ENCODE results near the gene SRGAP3. TPM values are rescaled to one million over a fixed set of nuclear protein-coding genes. Genes with fewer than 3 reads are reported as not detected.

SRGAP3 gene
- total and polyA plus RNA-seq, 10 of the 15 experiments (the other 5 are each of a cell fraction or from before 2014, with no cell fraction given), result 0.32 to 1.7 (median 0.99) TPM

DNA sequence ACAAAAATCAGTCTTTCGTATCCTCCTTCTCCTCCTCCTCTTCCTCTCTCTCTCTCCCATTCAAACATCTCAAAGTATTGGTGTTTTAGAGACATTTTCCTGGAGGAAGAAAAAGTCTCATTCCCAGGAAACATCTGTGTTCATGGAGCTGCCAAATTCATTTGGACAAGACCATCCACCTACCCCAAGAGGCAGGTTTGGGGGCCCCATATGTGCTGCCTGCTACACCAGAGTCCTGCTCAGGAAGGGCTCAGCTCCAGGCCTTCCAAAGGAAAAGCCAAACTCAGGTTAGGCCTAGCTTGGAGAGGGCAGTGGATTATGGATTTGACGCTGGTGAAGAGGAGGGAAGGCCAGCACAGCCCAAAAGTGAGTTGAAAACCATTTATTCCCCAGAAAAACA, 131.2 kb downstream of the SRGAP3 start:
- Histone ChIP-seq H2AFZ (ENCODE audit: control insufficient read depth, low read depth, low read length) (no peak overlapping the region), H4K20me1 (ENCODE audit: control insufficient read depth, insufficient read depth) (no peaks in the 10 kb centered on the region), H3K79me2 (ENCODE audit: control insufficient read depth, insufficient read depth, low read length) (no peaks in the 10 kb centered on the region), H3K36me3 (ENCODE audit: control insufficient read depth in 2 of 2, insufficient read depth in 2 of 2, low read length in 1 of 2) (no peaks in the 10 kb centered on the region), H3K27ac (ENCODE audit: control insufficient read depth, insufficient read depth) (no peak overlapping the region), H3K27me3 (replicated peaks in 1 of 2; ENCODE audit: control insufficient read depth in 2 of 2, insufficient read depth in 2 of 2, low read length in 1 of 2) (no peaks in the 10 kb centered on the region; a peak in 1 of 4 replicates), H3K9me3 (replicated peaks; ENCODE audit: control insufficient read depth, insufficient read depth, low read length) (no peaks in the 10 kb centered on the region; the same call in 2 of the 3 replicates), H3K4me1 (ENCODE audit: control insufficient read depth, insufficient read depth, low read length) (no peaks in the 10 kb centered on the region), H3K4me3 (no peak overlapping the region), H3K4me2 (ENCODE audit: control insufficient read depth, insufficient read depth) (no peak overlapping the region), H3K9ac (ENCODE audit: control insufficient read depth, insufficient read depth, low read length) (no peak overlapping the region)
- ChIA-PET RAD21 (ENCODE audit: unreplicated experiment) (no interaction called here), SMC1A (ENCODE audit: uncharacterized antibody, unreplicated experiment) (no interaction called here), CTCF (interaction anchor here (1.4 kb wide), 1 partner anchor 131 kb away, joined by 3 read pairs; the partner anchor contains the start of gene SRGAP3), POLR2A (no interaction called here)
- ATAC-seq (no peak), DNase-seq (ENCODE audit: low read depth, low spot score) (no peak), FAIRE-seq (no peak)
- TF ChIP-seq PAX8 (IDR thresholded peaks at IDR 0.05), result no peak
- TF ChIP-seq MXI1 (IDR thresholded peaks at IDR 0.05; ENCODE audit: low read depth, low read length), result no peak
- no peak for TF ChIP-seq TCF12 (IDR thresholded peaks at IDR 0.05; ENCODE audit: low read depth, low read length)
- no peak for TF ChIP-seq MYC (IDR thresholded peaks at IDR 0.05; ENCODE audit: insufficient read depth, insufficient read length, insufficient replicate concordance, low read length, severe bottlenecking)
- TF ChIP-seq TBL1XR1 (IDR thresholded peaks at IDR 0.05; ENCODE audit: low read depth, low read length), result no peak
- TF ChIP-seq YBX1 (IDR thresholded peaks at IDR 0.05), result no peak
- TF ChIP-seq, protein P1, sequence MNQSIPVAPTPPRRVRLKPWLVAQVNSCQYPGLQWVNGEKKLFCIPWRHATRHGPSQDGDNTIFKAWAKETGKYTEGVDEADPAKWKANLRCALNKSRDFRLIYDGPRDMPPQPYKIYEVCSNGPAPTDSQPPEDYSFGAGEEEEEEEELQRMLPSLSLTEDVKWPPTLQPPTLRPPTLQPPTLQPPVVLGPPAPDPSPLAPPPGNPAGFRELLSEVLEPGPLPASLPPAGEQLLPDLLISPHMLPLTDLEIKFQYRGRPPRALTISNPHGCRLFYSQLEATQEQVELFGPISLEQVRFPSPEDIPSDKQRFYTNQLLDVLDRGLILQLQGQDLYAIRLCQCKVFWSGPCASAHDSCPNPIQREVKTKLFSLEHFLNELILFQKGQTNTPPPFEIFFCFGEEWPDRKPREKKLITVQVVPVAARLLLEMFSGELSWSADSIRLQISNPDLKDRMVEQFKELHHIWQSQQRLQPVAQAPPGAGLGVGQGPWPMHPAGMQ (IDR thresholded peaks at IDR 0.05; ENCODE audit: borderline replicate concordance), result no peak
- TF ChIP-seq CBX5 (IDR thresholded peaks at IDR 0.05; ENCODE audit: low read depth), result no peak
- no peak for TF ChIP-seq NFYA (IDR thresholded peaks at IDR 0.05; ENCODE audit: borderline replicate concordance, low read depth, low read length)
- TF ChIP-seq, protein P2, sequence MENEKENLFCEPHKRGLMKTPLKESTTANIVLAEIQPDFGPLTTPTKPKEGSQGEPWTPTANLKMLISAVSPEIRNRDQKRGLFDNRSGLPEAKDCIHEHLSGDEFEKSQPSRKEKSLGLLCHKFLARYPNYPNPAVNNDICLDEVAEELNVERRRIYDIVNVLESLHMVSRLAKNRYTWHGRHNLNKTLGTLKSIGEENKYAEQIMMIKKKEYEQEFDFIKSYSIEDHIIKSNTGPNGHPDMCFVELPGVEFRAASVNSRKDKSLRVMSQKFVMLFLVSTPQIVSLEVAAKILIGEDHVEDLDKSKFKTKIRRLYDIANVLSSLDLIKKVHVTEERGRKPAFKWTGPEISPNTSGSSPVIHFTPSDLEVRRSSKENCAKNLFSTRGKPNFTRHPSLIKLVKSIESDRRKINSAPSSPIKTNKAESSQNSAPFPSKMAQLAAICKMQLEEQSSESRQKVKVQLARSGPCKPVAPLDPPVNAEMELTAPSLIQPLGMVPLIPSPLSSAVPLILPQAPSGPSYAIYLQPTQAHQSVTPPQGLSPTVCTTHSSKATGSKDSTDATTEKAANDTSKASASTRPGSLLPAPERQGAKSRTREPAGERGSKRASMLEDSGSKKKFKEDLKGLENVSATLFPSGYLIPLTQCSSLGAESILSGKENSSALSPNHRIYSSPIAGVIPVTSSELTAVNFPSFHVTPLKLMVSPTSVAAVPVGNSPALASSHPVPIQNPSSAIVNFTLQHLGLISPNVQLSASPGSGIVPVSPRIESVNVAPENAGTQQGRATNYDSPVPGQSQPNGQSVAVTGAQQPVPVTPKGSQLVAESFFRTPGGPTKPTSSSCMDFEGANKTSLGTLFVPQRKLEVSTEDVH (IDR thresholded peaks at IDR 0.05; ENCODE audit: low read depth, partially characterized antibody), result no peak
- no peak for TF ChIP-seq CBFB (IDR thresholded peaks at IDR 0.05; ENCODE audit: low read depth)
- no peak for TF ChIP-seq SREBF2 (IDR thresholded peaks at IDR 0.05; ENCODE audit: low read length)
- TF ChIP-seq IRF3 (IDR thresholded peaks at IDR 0.05), result no peak
- no peak for TF ChIP-seq MEF2A (IDR thresholded peaks at IDR 0.05; ENCODE audit: insufficient read depth, low read depth, low read length)
- TF ChIP-seq, protein P3, sequence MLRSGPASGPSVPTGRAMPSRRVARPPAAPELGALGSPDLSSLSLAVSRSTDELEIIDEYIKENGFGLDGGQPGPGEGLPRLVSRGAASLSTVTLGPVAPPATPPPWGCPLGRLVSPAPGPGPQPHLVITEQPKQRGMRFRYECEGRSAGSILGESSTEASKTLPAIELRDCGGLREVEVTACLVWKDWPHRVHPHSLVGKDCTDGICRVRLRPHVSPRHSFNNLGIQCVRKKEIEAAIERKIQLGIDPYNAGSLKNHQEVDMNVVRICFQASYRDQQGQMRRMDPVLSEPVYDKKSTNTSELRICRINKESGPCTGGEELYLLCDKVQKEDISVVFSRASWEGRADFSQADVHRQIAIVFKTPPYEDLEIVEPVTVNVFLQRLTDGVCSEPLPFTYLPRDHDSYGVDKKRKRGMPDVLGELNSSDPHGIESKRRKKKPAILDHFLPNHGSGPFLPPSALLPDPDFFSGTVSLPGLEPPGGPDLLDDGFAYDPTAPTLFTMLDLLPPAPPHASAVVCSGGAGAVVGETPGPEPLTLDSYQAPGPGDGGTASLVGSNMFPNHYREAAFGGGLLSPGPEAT (IDR thresholded peaks at IDR 0.05; ENCODE audit: low read depth), result no peak
- no peak for TF ChIP-seq KLF5 (IDR thresholded peaks at IDR 0.05; ENCODE audit: partially characterized antibody)
- TF ChIP-seq RCOR1 (conservative IDR thresholded peaks at IDR 0.05; ENCODE audit: low read depth, low read length), result no peak
- intact Hi-C loops (cut with micrococcal nuclease; ENCODE audit: unreplicated experiment), result no loop called here
- 40% methylated on average over 2 of the region's 2 CpGs for WGBS (ENCODE audit: insufficient coverage, insufficient replicate concordance, low lambda C conversion rate, missing lambda C conversion rate)
- in situ Hi-C loops (cut with MboI), result no loop called here
- no TSS peak for BruUV-seq (replicated peaks)
